ENCODE data around the gene GSTM3.

DNA sequence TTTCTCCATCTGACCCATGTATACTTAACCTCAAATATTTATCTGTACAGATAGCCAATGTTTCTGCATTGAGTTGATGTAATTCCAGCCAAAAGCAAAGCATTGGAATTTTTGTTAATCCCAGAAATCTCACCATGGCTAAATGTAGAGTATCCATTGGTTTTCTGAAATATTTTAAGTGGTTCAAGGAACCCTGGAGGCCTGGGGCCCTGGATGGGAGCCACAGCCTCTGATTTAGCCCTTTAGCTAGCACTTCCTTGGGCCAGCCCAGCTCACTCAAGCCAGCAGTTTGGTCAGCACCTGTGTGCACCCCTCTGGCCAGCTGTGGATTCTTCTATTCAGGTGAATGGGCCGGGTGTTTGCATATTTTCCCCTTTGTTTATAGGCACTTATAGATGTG, 41.7 kb upstream of the GSTM3 start:
- TF ChIP-seq, protein P1, sequence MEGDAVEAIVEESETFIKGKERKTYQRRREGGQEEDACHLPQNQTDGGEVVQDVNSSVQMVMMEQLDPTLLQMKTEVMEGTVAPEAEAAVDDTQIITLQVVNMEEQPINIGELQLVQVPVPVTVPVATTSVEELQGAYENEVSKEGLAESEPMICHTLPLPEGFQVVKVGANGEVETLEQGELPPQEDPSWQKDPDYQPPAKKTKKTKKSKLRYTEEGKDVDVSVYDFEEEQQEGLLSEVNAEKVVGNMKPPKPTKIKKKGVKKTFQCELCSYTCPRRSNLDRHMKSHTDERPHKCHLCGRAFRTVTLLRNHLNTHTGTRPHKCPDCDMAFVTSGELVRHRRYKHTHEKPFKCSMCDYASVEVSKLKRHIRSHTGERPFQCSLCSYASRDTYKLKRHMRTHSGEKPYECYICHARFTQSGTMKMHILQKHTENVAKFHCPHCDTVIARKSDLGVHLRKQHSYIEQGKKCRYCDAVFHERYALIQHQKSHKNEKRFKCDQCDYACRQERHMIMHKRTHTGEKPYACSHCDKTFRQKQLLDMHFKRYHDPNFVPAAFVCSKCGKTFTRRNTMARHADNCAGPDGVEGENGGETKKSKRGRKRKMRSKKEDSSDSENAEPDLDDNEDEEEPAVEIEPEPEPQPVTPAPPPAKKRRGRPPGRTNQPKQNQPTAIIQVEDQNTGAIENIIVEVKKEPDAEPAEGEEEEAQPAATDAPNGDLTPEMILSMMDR (IDR thresholded peaks at IDR 0.05; ENCODE audit: insufficient read depth, low read length, poor library complexity, severe bottlenecking): no peak
- no peak for TF ChIP-seq EZH2phosphoT487 (conservative IDR thresholded peaks at IDR 0.05; ENCODE audit: low read length)

All from SU-DHL-6 (cell line).